GM23338 (cell line): ENCODE measurements around the gene CTRL. TPM values are rescaled to one million over a fixed set of nuclear protein-coding genes. Genes with fewer than 3 reads are reported as not detected.

Experiments
- ATAC-seq: fragments of 200-7000 bp; cut with Tn5 transposase; 3 replicates; pipeline ENCODE4 v1.9.1; 2020
- DNase-seq: peaks from one replicate; pipeline ENCODE4 v3.0.0-alpha.2; 2015; ENCODE audit warnings: low spot score
- H2AFZ ChIP-seq: fragments of 200-600 bp; sonication (generic); 2 replicates; pipeline ENCODE4 v1.8.0; 2016; ENCODE audit warnings: antibody characterized with exemption, mild to moderate bottlenecking, moderate library complexity
- H3F3A ChIP-seq: fragments of 200-600 bp; sonication (generic); replicated peaks from 2 replicates; pipeline ENCODE4 v1.8.0; 2017; ENCODE audit warnings: antibody characterized with exemption, mixed run types, low read depth
- H3K27ac ChIP-seq: fragments of 200-600 bp; sonication (generic); 2 replicates; pipeline ENCODE4 v1.6.1; 2016; ENCODE audit warnings: low read depth
- H3K27me3 ChIP-seq: fragments of 200-600 bp; sonication (generic); 2 replicates; pipeline ENCODE4 v1.8.0; 2016; ENCODE audit warnings: mild to moderate bottlenecking, mixed run types, moderate library complexity; ENCODE audit not compliant: insufficient read depth
- H3K36me3 ChIP-seq: fragments of 200-600 bp; sonication (generic); 2 replicates; pipeline ENCODE4 v1.8.0; 2016; ENCODE audit warnings: mild to moderate bottlenecking; ENCODE audit not compliant: insufficient read depth
- H3K4me1 ChIP-seq: fragments of 200-600 bp; sonication (generic); 2 replicates; pipeline ENCODE4 v1.8.0; 2016; ENCODE audit warnings: mild to moderate bottlenecking, moderate library complexity; ENCODE audit not compliant: insufficient read depth
- H3K4me2 ChIP-seq: fragments of 200-600 bp; sonication (generic); 2 replicates; pipeline ENCODE4 v1.7.1; 2017; ENCODE audit warnings: mixed run types
- H3K4me3 ChIP-seq: fragments of 200-600 bp; sonication (generic); 2 replicates; pipeline ENCODE4 v1.6.1; 2016; ENCODE audit warnings: mixed run types
- H3K79me2 ChIP-seq: fragments of 200-600 bp; sonication (generic); replicated peaks from 2 replicates; pipeline ENCODE4 v1.8.0; 2017; ENCODE audit warnings: mild to moderate bottlenecking; ENCODE audit not compliant: insufficient read depth
- H3K9me2 ChIP-seq: fragments of 200-600 bp; sonication (generic); 2 replicates; pipeline ENCODE4 v1.8.0; 2017; ENCODE audit not compliant: insufficient read depth
- H4K20me1 ChIP-seq: fragments of 200-600 bp; sonication (generic); replicated peaks from 2 replicates; pipeline ENCODE4 v1.8.0; 2017; ENCODE audit warnings: mild to moderate bottlenecking; ENCODE audit not compliant: insufficient read depth
- H3K27ac Mint-ChIP-seq: 2 replicates; pipeline ENCODE4 v1.8.0; 2020; ENCODE audit warnings: inconsistent platforms, mild to moderate bottlenecking, moderate library complexity, mixed read lengths
- H3K27me3 Mint-ChIP-seq: 3 replicates; pipeline ENCODE4 v1.8.0; 2022; ENCODE audit warnings: low read depth, mild to moderate bottlenecking, moderate library complexity, mixed read lengths, inconsistent platforms; ENCODE audit not compliant: insufficient read depth, poor library complexity
- H3K36me3 Mint-ChIP-seq: 3 replicates; pipeline ENCODE4 v1.8.0; 2021; ENCODE audit warnings: low read depth, mild to moderate bottlenecking, inconsistent platforms, moderate library complexity, mixed read lengths
- H3K4me1 Mint-ChIP-seq: 3 replicates; pipeline ENCODE4 v1.8.0; 2020; ENCODE audit warnings: mild to moderate bottlenecking, inconsistent platforms, mixed read lengths
- H3K4me3 Mint-ChIP-seq: 3 replicates; pipeline ENCODE4 v1.8.0; 2021; ENCODE audit warnings: moderate library complexity, mild to moderate bottlenecking, inconsistent platforms, mixed read lengths
- H3K9me3 Mint-ChIP-seq: 3 replicates; pipeline ENCODE4 v1.8.0; 2020; ENCODE audit warnings: moderate library complexity, mild to moderate bottlenecking, inconsistent platforms, mixed read lengths
- CREB1 ChIP-seq: fragments of 250-450 bp; sonication (Bioruptor Pico); IDR thresholded peaks from 2 replicates; pipeline ENCODE4 v1.5.0; 2020; ENCODE audit warnings: low read depth, mild to moderate bottlenecking, moderate library complexity
- CTCF ChIP-seq, 2 experiments: fragments of 200-600 bp in 1 of 2; sonication (generic) in 1 of 2; conservative IDR thresholded peaks; 2 replicates each; pipeline versions ENCODE4 v1.5.1 to v1.6.1; 2016 to 2017; ENCODE audit warnings: antibody characterized with exemption in 2 of 2, low read depth in 2 of 2, mild to moderate bottlenecking in 2 of 2, moderate library complexity in 1 of 2
- ETS1 ChIP-seq: IDR thresholded peaks from 2 replicates; pipeline ENCODE4 v1.6.1; 2016; ENCODE audit warnings: antibody characterized with exemption
- JUNB ChIP-seq: IDR thresholded peaks from one replicate; pipeline ENCODE4 v1.6.1; 2016; ENCODE audit warnings: antibody characterized with exemption; ENCODE audit not compliant: unreplicated experiment
- REST ChIP-seq: IDR thresholded peaks from one replicate; pipeline ENCODE4 v1.6.1; 2018; ENCODE audit warnings: antibody characterized with exemption; ENCODE audit not compliant: unreplicated experiment
- ZNF114 ChIP-seq: fragments of 250-450 bp; sonication (Bioruptor Pico); IDR thresholded peaks from 2 replicates; pipeline ENCODE4 v1.5.0; 2020; ENCODE audit warnings: mild to moderate bottlenecking, moderate library complexity
- polyA plus RNA-seq: library from polyadenylated mRNA; unstranded; fragments of >200 nt; fragmentation: Nextera tagmentation; extraction: Ambion mirVana; gene quantifications from 2 replicates; pipeline ENCODE4 v1.2.1, GENCODE V29; 2016
- total RNA-seq: library from RNA; depleted of rRNA; stranded (reverse); fragments of >200 nt; shearing (Covaris generic); gene quantifications from 2 replicates; pipeline ENCODE4 v1.2.3, GENCODE V29; 2014
- TF ChIP-seq, protein P1 (sequence below): fragments of 250-450 bp; sonication (Bioruptor Pico); IDR thresholded peaks from 2 replicates; pipeline ENCODE4 v1.5.0; 2020; ENCODE audit warnings: mild to moderate bottlenecking, moderate library complexity

Gene CTRL
- total and polyA plus RNA-seq, 2 experiments from 2014 or later, result 1.6 to 13.0 TPM

DNA sequence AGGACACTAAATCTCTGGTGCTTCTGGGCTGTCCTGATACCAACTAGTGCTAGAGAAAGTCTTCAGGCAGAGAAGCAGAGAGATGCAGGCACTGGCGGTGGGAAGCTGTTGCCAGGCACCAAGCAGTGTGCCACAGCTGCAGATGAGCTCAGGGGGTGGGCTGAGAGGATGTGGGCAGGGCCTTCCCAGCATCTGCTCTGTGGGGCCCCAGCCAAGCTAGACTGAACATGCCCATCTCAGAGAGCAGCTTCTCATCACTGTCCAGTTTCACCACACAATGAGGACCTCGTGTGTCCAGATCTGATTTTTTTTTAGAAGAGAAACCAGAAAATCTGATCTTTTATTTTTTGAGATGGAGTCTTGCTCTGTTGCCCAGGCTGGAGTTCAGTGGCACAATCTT is 21.5 kb downstream of the CTRL start (continued):
- TF ChIP-seq, protein P1, sequence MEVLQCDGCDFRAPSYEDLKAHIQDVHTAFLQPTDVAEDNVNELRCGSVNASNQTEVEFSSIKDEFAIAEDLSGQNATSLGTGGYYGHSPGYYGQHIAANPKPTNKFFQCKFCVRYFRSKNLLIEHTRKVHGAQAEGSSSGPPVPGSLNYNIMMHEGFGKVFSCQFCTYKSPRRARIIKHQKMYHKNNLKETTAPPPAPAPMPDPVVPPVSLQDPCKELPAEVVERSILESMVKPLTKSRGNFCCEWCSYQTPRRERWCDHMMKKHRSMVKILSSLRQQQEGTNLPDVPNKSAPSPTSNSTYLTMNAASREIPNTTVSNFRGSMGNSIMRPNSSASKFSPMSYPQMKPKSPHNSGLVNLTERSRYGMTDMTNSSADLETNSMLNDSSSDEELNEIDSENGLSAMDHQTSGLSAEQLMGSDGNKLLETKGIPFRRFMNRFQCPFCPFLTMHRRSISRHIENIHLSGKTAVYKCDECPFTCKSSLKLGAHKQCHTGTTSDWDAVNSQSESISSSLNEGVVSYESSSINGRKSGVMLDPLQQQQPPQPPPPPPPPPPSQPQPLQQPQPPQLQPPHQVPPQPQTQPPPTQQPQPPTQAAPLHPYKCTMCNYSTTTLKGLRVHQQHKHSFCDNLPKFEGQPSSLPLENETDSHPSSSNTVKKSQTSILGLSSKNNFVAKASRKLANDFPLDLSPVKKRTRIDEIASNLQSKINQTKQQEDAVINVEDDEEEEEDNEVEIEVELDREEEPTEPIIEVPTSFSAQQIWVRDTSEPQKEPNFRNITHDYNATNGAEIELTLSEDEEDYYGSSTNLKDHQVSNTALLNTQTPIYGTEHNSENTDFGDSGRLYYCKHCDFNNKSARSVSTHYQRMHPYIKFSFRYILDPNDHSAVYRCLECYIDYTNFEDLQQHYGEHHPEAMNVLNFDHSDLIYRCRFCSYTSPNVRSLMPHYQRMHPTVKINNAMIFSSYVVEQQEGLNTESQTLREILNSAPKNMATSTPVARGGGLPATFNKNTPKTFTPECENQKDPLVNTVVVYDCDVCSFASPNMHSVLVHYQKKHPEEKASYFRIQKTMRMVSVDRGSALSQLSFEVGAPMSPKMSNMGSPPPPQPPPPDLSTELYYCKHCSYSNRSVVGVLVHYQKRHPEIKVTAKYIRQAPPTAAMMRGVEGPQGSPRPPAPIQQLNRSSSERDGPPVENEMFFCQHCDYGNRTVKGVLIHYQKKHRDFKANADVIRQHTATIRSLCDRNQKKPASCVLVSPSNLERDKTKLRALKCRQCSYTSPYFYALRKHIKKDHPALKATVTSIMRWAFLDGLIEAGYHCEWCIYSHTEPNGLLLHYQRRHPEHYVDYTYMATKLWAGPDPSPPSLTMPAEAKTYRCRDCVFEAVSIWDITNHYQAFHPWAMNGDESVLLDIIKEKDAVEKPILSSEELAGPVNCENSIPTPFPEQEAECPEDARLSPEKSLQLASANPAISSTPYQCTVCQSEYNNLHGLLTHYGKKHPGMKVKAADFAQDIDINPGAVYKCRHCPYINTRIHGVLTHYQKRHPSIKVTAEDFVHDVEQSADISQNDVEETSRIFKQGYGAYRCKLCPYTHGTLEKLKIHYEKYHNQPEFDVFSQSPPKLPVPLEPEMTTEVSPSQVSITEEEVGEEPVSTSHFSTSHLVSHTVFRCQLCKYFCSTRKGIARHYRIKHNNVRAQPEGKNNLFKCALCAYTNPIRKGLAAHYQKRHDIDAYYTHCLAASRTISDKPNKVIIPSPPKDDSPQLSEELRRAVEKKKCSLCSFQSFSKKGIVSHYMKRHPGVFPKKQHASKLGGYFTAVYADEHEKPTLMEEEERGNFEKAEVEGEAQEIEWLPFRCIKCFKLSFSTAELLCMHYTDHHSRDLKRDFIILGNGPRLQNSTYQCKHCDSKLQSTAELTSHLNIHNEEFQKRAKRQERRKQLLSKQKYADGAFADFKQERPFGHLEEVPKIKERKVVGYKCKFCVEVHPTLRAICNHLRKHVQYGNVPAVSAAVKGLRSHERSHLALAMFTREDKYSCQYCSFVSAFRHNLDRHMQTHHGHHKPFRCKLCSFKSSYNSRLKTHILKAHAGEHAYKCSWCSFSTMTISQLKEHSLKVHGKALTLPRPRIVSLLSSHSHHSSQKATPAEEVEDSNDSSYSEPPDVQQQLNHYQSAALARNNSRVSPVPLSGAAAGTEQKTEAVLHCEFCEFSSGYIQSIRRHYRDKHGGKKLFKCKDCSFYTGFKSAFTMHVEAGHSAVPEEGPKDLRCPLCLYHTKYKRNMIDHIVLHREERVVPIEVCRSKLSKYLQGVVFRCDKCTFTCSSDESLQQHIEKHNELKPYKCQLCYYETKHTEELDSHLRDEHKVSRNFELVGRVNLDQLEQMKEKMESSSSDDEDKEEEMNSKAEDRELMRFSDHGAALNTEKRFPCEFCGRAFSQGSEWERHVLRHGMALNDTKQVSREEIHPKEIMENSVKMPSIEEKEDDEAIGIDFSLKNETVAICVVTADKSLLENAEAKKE (CRISPR knock-in tag), result no peak
- TF ChIP-seq JUNB (no peak), REST (no peak), CREB1 (no peak)

- Histone ChIP-seq H3K79me2 (0 out of 2 replicates have a peak, but pooled peaks cover 3% of the 10 kb centered on the region), H2AFZ (no peak overlapping the region), H3K27ac (no peak overlapping the region), H3K4me3 (no peak overlapping the region), H3K9me2 (no peaks in the 10 kb centered on the region), H3F3A (0 out of 2 replicates have a peak, but pooled peaks cover 3% of the 10 kb centered on the region), H3K4me1 (no peaks in the 10 kb centered on the region), H3K4me2 (no peak overlapping the region), H3K36me3 (no peaks in the 10 kb centered on the region; the same call in 1 of the 2 replicates), H3K27me3 (no peaks in the 10 kb centered on the region), H4K20me1 (peaks cover 4% of the 10 kb centered on the region; the same call in 1 of the 2 replicates)
- Mint-ChIP-seq H3K4me3 (no peak overlapping the region), H3K4me1 (peaks cover 3% of the 10 kb centered on the region; the same call in 2 of the 3 replicates), H3K36me3 (peaks cover 19% of the 10 kb centered on the region), H3K9me3 (no peaks in the 10 kb centered on the region), H3K27me3 (no peaks in the 10 kb centered on the region), H3K27ac (no peak overlapping the region)
- DNase-seq (no peak), ATAC-seq (no peak)
- TF ChIP-seq ZNF114, result no peak
- TF ChIP-seq CTCF (conservative IDR thresholded peaks at IDR 0.05; ENCODE audit: low read depth in 2 of 2), result no peak
- no peak for TF ChIP-seq ETS1
Observed at GRCh38 chr16:67909056-67909742, 22.5 kb downstream of the CTRL start.
